ENCODE data around the gene MBNL1.

DNA sequence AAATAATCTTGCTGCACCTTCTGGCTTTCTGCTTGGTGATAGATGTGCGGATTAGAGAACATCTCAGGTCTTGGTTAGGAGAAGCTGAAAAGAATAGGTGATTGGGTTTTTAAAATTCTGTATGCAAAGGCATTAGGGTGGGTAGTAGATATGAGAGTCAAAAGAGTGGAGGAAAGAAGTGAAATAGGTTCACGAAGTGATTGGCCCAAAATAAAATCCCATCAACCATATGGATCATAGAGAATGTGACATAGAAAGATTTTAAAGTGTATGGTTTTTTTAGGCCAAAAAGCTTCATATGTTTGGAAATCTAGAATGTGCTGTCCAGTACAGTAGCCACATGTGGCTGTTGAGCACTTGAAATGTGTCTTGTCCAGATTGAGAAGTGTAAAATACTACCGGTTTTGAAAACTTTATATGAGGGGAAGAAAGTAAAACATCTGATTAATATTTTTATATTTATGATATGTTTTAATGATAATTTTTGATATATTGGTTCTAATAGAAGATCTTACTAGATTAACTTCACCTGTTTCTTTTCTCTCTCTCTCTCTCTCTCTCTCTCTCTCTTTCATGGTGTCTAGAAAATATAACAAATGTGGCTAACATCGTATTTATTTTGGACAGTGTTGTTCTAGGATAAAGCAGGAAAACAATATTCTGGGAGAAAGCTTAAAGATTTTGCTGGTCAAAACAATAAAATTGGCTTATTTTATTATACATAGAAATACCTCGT lies 2.9 kb downstream of the MBNL1 start:
- TF ChIP-seq, protein P1, sequence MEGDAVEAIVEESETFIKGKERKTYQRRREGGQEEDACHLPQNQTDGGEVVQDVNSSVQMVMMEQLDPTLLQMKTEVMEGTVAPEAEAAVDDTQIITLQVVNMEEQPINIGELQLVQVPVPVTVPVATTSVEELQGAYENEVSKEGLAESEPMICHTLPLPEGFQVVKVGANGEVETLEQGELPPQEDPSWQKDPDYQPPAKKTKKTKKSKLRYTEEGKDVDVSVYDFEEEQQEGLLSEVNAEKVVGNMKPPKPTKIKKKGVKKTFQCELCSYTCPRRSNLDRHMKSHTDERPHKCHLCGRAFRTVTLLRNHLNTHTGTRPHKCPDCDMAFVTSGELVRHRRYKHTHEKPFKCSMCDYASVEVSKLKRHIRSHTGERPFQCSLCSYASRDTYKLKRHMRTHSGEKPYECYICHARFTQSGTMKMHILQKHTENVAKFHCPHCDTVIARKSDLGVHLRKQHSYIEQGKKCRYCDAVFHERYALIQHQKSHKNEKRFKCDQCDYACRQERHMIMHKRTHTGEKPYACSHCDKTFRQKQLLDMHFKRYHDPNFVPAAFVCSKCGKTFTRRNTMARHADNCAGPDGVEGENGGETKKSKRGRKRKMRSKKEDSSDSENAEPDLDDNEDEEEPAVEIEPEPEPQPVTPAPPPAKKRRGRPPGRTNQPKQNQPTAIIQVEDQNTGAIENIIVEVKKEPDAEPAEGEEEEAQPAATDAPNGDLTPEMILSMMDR (IDR thresholded peaks at IDR 0.05) = no peak
- no peak for TF ChIP-seq POLR2AphosphoS5 (IDR thresholded peaks at IDR 0.05; ENCODE audit: low read depth, low read length)
- TF ChIP-seq, protein P2, sequence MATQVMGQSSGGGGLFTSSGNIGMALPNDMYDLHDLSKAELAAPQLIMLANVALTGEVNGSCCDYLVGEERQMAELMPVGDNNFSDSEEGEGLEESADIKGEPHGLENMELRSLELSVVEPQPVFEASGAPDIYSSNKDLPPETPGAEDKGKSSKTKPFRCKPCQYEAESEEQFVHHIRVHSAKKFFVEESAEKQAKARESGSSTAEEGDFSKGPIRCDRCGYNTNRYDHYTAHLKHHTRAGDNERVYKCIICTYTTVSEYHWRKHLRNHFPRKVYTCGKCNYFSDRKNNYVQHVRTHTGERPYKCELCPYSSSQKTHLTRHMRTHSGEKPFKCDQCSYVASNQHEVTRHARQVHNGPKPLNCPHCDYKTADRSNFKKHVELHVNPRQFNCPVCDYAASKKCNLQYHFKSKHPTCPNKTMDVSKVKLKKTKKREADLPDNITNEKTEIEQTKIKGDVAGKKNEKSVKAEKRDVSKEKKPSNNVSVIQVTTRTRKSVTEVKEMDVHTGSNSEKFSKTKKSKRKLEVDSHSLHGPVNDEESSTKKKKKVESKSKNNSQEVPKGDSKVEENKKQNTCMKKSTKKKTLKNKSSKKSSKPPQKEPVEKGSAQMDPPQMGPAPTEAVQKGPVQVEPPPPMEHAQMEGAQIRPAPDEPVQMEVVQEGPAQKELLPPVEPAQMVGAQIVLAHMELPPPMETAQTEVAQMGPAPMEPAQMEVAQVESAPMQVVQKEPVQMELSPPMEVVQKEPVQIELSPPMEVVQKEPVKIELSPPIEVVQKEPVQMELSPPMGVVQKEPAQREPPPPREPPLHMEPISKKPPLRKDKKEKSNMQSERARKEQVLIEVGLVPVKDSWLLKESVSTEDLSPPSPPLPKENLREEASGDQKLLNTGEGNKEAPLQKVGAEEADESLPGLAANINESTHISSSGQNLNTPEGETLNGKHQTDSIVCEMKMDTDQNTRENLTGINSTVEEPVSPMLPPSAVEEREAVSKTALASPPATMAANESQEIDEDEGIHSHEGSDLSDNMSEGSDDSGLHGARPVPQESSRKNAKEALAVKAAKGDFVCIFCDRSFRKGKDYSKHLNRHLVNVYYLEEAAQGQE (IDR thresholded peaks at IDR 0.05; ENCODE audit: insufficient read depth in 1 of 2, low read depth in 2 of 2, low read length in 1 of 2) = no peak

All from Panc1 (cell line).